ENCODE measurements around the gene MAP6.
"Not testable (repeated sequence)": the region's sequence is repeated elsewhere in the genome, so short reads cannot be mapped to it uniquely, and the experiment has no call there.

The MAP6 gene

GRCh38 chr11:75586395-75586794, 82.4 kb downstream of the MAP6 start:
- Histone ChIP-seq H3K4me1 (ENCODE audit: low read length) (no peaks in the 10 kb centered on the region), H3K36me3 (replicated peaks; ENCODE audit: insufficient read depth, low read length) (no peaks in the 10 kb centered on the region), H3K9ac (ENCODE audit: low read length) (no peak overlapping the region), H3K27me3 (replicated peaks; ENCODE audit: insufficient read depth, low read length) (peaks cover 6% of the 10 kb centered on the region), H3K27ac (ENCODE audit: low read length) (no peak overlapping the region), H3K9me2 (replicated peaks; ENCODE audit: insufficient read depth, low read length) (no peaks in the 10 kb centered on the region), H3K79me2 (ENCODE audit: low read length) (no peaks in the 10 kb centered on the region), H2AFZ (ENCODE audit: low read length) (no peak overlapping the region), H3K4me2 (ENCODE audit: low read depth, low read length) (no peak overlapping the region), H3F3A (ENCODE audit: insufficient read depth, low read length) (no peaks in the 10 kb centered on the region), H3K4me3 (ENCODE audit: low read length) (no peak overlapping the region), H4K20me1 (ENCODE audit: insufficient read depth, low read length) (no peaks in the 10 kb centered on the region), H3K9me3 (replicated peaks; ENCODE audit: insufficient read depth, low read length) (no peaks in the 10 kb centered on the region)
- TF ChIP-seq EZH2 (optimal IDR thresholded peaks at IDR 0.05; ENCODE audit: low read depth, low read length) = no peak
- no peak for TF ChIP-seq CTCF (IDR thresholded peaks at IDR 0.05; ENCODE audit: low read length)
- TF ChIP-seq EZH2phosphoT487 (IDR thresholded peaks at IDR 0.05; ENCODE audit: low read length) = no peak
- DNase-seq = no peak

GRCh38 chr11:75585293-75585670, 83.6 kb downstream of the MAP6 start:
- no peak for DNase-seq
- Histone ChIP-seq H3K79me2 (ENCODE audit: low read length) (no peaks in the 10 kb centered on the region), H3K27ac (ENCODE audit: low read length) (no peak overlapping the region), H3K27me3 (replicated peaks; ENCODE audit: insufficient read depth, low read length) (peaks cover 9% of the 10 kb centered on the region), H3K9ac (ENCODE audit: low read length) (no peak overlapping the region), H3K9me2 (replicated peaks; ENCODE audit: insufficient read depth, low read length) (no peaks in the 10 kb centered on the region), H3F3A (ENCODE audit: insufficient read depth, low read length) (no peaks in the 10 kb centered on the region), H3K4me1 (ENCODE audit: low read length) (no peaks in the 10 kb centered on the region), H2AFZ (ENCODE audit: low read length) (no peak overlapping the region), H4K20me1 (ENCODE audit: insufficient read depth, low read length) (no peaks in the 10 kb centered on the region), H3K4me3 (ENCODE audit: low read length) (no peak overlapping the region), H3K36me3 (replicated peaks; ENCODE audit: insufficient read depth, low read length) (no peaks in the 10 kb centered on the region), H3K4me2 (ENCODE audit: low read depth, low read length) (no peak overlapping the region), H3K9me3 (replicated peaks; ENCODE audit: insufficient read depth, low read length) (no peaks in the 10 kb centered on the region)
- no peak for TF ChIP-seq EZH2phosphoT487 (IDR thresholded peaks at IDR 0.05; ENCODE audit: low read length)
- TF ChIP-seq CTCF (IDR thresholded peaks at IDR 0.05; ENCODE audit: low read length) = no peak
- TF ChIP-seq EZH2 (optimal IDR thresholded peaks at IDR 0.05; ENCODE audit: low read depth, low read length) = no peak

GRCh38 chr11:75584659-75585292, 84.1 kb downstream of the MAP6 start:
- H3K79me2 ChIP-seq (ENCODE audit: low read length); H3K36me3 ChIP-seq (replicated peaks; ENCODE audit: insufficient read depth, low read length); H3F3A ChIP-seq (ENCODE audit: insufficient read depth, low read length); H3K9ac ChIP-seq (ENCODE audit: low read length); H4K20me1 ChIP-seq (ENCODE audit: insufficient read depth, low read length); H2AFZ ChIP-seq (ENCODE audit: low read length); DNase-seq; H3K9me2 ChIP-seq (replicated peaks; ENCODE audit: insufficient read depth, low read length); H3K4me3 ChIP-seq (ENCODE audit: low read length); H3K9me3 ChIP-seq (replicated peaks; ENCODE audit: insufficient read depth, low read length); H3K4me2 ChIP-seq (ENCODE audit: low read depth, low read length); H3K4me1 ChIP-seq (ENCODE audit: low read length); H3K27ac ChIP-seq (ENCODE audit: low read length): not testable (repeated sequence)
- H3K27me3 ChIP-seq (replicated peaks; ENCODE audit: insufficient read depth, low read length) = peaks cover 14% of the 10 kb centered on the region

Measured in MM.1S (cell line).